Heart left ventricle (tissue), 16 donors: ENCODE results near the gene FGD1. TPM values are rescaled to one million over a fixed set of nuclear protein-coding genes. Genes with fewer than 3 reads are reported as not detected.

ENCODE experiments used
- ATAC-seq, 4 donors: fragments of 200-7000 bp; cut with Tn5 transposase; one replicate each; pipeline ENCODE4 v1.9.1; 2020 to 2022; ENCODE audit warnings: moderate library complexity in 4 of 4, mild to moderate bottlenecking in 3 of 4, moderate number of reproducible peaks in 1 of 4
- DNase-seq, 5 donors: peaks; one replicate each; pipeline ENCODE4 v3.0.0-alpha.2; 2020
- H3K27ac ChIP-seq, 12 donors: fragments of 200-600 bp; sonication (generic) in 4 of 12; one replicate each; pipeline versions ENCODE4 v1.5.0 to v1.8.0; 2016 to 2022; ENCODE audit warnings: mild to moderate bottlenecking in 2 of 12
- H3K27me3 ChIP-seq, 9 donors: fragments of 200-600 bp; sonication (generic) in 2 of 9; one replicate each; pipeline versions ENCODE4 v1.5.1 to v1.8.0; 2016 to 2022; ENCODE audit warnings: mild to moderate bottlenecking in 3 of 9
- H3K36me3 ChIP-seq, 9 donors: fragments of 200-600 bp; sonication (generic) in 2 of 9; one replicate each; pipeline versions ENCODE4 v1.5.0 to v1.8.0; 2018 to 2022; ENCODE audit warnings: mild to moderate bottlenecking in 2 of 9
- H3K4me1 ChIP-seq, 12 donors: fragments of 200-600 bp; sonication (generic) in 4 of 12; one replicate each; pipeline versions ENCODE4 v1.5.0 to v1.8.0; 2016 to 2022; ENCODE audit warnings: mild to moderate bottlenecking in 3 of 12
- H3K4me3 ChIP-seq, 12 donors: fragments of 200-600 bp; sonication (generic) in 4 of 12; one replicate each; pipeline versions ENCODE4 v1.5.0 to v1.8.0; 2017 to 2022; ENCODE audit warnings: mild to moderate bottlenecking in 9 of 12, moderate library complexity in 4 of 12
- H3K9me3 ChIP-seq, 12 donors: fragments of 200-600 bp; sonication (generic) in 4 of 12; one replicate each; pipeline versions ENCODE4 v1.5.0 to v1.8.0; 2016 to 2022; ENCODE audit warnings: mild to moderate bottlenecking in 1 of 12
- POLR2A ChIP-seq, 2 donors: fragments of 450-650 bp; IDR thresholded peaks; one replicate each; pipeline ENCODE4 v1.6.1; 2017; ENCODE audit warnings: antibody characterized with exemption in 2 of 2, mild to moderate bottlenecking in 2 of 2, moderate library complexity in 2 of 2
- WGBS, 4 donors: extraction: QIAGEN DNeasy Blood & Tissue Kit in 2 of 4; methylation state at CpG; one replicate each; pipeline versions ENCODE4 v1.1.5 to v1.1.7; 2013 to 2018; 5-methylcytosine and 5-hydroxymethylcytosine counted together
- intact Hi-C, 10 donors: fragments of 100-400 bp; cut with DNase I; formaldehyde crosslinking; loops; one replicate each; pipeline versions ENCODE4 v1.11.1 to v1.14.2; 2022
- polyA plus RNA-seq, 2 donors: library from polyadenylated mRNA; stranded (reverse); fragments of 200-250 nt; gene quantifications; one replicate each; pipeline ENCODE4 v1.2.3, GENCODE V29; 2013
- total RNA-seq, 9 donors: library from RNA; depleted of rRNA in 2 of 9; stranded (reverse); fragments of >200 nt in 2 of 9; fragmentation: NEBNext Ultra II Directional in 3 of 9; extraction: Animal tissue kit (Norgen Biotek cat#: 25700) in 3 of 9; gene quantifications; one replicate each; pipeline versions ENCODE4 v1.1.0 to v1.2.4, GENCODE V29; 2016 to 2023
- TF ChIP-seq, protein P1 (sequence below), 12 donors: fragments of 200-600 bp; sonication (generic) in 4 of 12; IDR thresholded peaks; one replicate each; pipeline versions ENCODE4 v1.5.0 to v1.8.0; 2018 to 2022; ENCODE audit warnings: antibody characterized with exemption in 12 of 12, mild to moderate bottlenecking in 5 of 12
- donor health status: ischemic (EF 13 %, LVEDD 7.1; RV severe dilation, severe dysfunction).
- donor health status: healthy with polysubstance abuse.
- donor health status: DM: no; HTN: yes; CAD: no.
- donor health status: DM: no; HTN: no; CAD: no.
- donor health status: ischemic (EF 25% LVEDD 6.9; RV normal size, moderate dysfunction).
- donor health status: ischemic (EF 25% LVEDD 5.7; RV mildly dilated, moderate dysfunction).
- donor health status: healthy.
- donor health status: DM: yes; HTN: yes; CAD: no.
- donor health status: ischemic (EF 35%, LVEDD 5.7; RV mildly dilated, moderate dysfunction).
- donor health status: nonischemic (EF 11% LVEDD 7.7; RV severe dilation, severe dysfunction).
- donor health status: DM: yes; HTN: yes; CAD: no.
- donor health status: PGD.
- donor health status: ischemic (EF 29% LVEDD 5.4; RV normal size, mild dysfunction).
- donor health status: nonischemic (EF 23%, LVEDD 6.1; RV moderate dilation, normal function).

FGD1 gene
- total and polyA plus RNA-seq, 11 donors: 3.9 to 7.5 (median 5.9) TPM

DNA sequence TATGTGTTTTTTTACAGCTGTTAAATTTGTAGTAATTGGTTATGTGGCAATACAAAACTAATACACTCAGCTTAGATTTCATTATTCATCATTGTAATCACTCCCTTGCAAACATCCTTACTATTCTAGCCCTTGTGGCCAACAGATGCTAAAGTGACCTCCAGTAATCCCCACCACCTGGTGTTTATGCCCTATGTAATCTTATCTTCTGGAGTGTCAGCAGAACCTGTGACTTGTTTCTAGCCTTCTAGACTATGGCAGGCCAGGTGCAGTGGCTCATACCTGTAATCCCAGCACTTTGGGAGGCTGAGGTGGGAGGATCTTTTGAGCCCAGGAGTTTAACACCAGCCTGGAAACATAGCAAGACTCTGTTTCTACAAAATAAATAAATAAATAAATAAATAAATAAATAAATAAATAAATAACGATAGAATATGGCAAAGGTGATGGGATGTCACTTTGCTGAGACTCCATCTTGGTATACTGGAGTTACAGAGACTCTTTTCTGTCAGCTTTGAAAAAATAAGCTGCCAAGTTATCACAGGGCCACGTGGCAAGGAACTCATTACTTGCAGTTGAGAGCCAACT, 68.1 kb downstream of the FGD1 start:
- WGBS, 4 donors: 41 to 76% (median 56%) methylated on average over 2 of the region's 2 CpGs
- H3K4me1 ChIP-seq: no peaks in the 10 kb centered on the region
- peaks cover 0 to 8% (median 0%) of the 10 kb centered on the region in 9 donors for H3K27me3 ChIP-seq
- TF ChIP-seq, protein P1, sequence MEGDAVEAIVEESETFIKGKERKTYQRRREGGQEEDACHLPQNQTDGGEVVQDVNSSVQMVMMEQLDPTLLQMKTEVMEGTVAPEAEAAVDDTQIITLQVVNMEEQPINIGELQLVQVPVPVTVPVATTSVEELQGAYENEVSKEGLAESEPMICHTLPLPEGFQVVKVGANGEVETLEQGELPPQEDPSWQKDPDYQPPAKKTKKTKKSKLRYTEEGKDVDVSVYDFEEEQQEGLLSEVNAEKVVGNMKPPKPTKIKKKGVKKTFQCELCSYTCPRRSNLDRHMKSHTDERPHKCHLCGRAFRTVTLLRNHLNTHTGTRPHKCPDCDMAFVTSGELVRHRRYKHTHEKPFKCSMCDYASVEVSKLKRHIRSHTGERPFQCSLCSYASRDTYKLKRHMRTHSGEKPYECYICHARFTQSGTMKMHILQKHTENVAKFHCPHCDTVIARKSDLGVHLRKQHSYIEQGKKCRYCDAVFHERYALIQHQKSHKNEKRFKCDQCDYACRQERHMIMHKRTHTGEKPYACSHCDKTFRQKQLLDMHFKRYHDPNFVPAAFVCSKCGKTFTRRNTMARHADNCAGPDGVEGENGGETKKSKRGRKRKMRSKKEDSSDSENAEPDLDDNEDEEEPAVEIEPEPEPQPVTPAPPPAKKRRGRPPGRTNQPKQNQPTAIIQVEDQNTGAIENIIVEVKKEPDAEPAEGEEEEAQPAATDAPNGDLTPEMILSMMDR (IDR thresholded peaks at IDR 0.05): no peak
- TF ChIP-seq POLR2A (IDR thresholded peaks at IDR 0.05): no peak
- intact Hi-C loops: no loop called here
- no peak overlapping the region for H3K4me3 ChIP-seq
- no peaks in the 10 kb centered on the region for H3K9me3 ChIP-seq
- no peaks in the 10 kb centered on the region for H3K36me3 ChIP-seq
- DNase-seq: no peak
- H3K27ac ChIP-seq: no peak overlapping the region
- no peak for ATAC-seq

DNA sequence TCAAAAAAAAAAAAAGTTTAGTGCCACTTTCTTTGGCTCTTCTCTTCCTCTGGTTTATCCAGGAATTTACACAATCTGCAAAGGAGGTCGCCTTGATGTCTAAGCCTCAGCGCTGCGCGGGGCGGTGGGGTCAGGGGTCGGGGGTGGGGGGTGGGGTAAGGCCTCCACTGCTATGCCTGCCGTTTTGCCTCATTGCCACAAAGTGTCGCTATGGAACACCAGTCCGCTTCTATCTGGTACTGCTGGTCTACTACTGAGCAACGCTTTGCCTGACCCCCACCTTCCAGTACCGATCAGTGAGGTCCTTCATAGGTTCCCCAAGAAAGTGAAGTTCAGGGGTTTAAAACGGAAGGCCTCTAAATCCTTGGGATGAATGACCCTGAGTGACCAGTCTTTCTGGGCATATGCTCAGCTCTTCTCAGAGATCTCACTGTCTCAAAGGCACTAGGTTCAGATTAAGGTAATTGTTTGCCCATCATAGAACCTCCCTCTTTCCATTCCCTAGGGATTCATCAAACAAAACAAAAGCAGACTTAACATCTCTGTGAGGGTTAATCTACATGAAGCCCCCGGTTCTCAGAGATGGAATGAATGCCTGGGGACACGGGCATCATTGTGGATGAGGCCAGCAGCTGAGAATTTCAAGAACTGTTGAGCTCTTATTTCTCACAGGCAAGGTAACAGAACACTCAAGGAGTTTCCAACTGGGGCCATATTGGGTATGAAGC, 72.7 kb downstream of the FGD1 start:
- 25 to 51% (median 40%) methylated on average over 14 of the region's 14 CpGs for WGBS, 4 donors
- Histone ChIP-seq H3K36me3 (no peaks in the 10 kb centered on the region), H3K9me3 (no peaks in the 10 kb centered on the region), H3K27me3 (peaks cover 0 to 5% (median 0%) of the 10 kb centered on the region in 9 donors), H3K4me1 (peaks cover 0 to 5% (median 0%) of the 10 kb centered on the region in 12 donors), H3K27ac (no peak overlapping the region), H3K4me3 (no peak overlapping the region)
- ATAC-seq (no peak), DNase-seq (no peak)
- TF ChIP-seq, protein P1 (IDR thresholded peaks at IDR 0.05): peak in 2 of 12 donors; percentile 8 to 14
- TF ChIP-seq POLR2A (IDR thresholded peaks at IDR 0.05): no peak
- intact Hi-C loops: no loop called here

DNA sequence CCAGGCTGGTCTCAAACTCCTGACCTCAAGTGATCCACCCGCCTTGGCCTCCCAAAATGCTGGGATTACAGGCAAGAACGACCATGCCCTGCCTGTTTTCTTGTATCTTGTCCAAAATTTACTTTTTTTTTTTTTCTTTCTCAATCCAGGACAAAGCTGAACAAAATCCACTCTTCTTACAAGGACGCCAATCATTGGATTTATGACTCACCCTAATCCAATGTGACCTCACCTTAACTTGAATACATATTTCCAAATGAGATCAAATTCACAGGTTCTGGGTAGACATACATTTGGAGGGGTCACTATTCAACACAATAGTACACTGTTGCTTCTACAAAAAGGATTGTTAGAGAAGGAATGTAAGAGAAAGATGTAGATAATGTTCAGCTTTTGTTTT, 73.9 kb downstream of the FGD1 start:
- Histone ChIP-seq H3K9me3 (no peaks in the 10 kb centered on the region), H3K27ac (no peak overlapping the region), H3K36me3 (no peaks in the 10 kb centered on the region), H3K4me3 (no peak overlapping the region), H3K27me3 (peaks cover 0 to 5% (median 0%) of the 10 kb centered on the region in 9 donors), H3K4me1 (peaks cover 0 to 5% (median 0%) of the 10 kb centered on the region in 12 donors)
- WGBS, 4 donors: 71 to 92% (median 77%) methylated on average over 3 of the region's 3 CpGs
- intact Hi-C loops: no loop called here
- DNase-seq (no peak), ATAC-seq (no peak)
- no peak for TF ChIP-seq POLR2A (IDR thresholded peaks at IDR 0.05)
- TF ChIP-seq, protein P1 (IDR thresholded peaks at IDR 0.05): no peak

DNA sequence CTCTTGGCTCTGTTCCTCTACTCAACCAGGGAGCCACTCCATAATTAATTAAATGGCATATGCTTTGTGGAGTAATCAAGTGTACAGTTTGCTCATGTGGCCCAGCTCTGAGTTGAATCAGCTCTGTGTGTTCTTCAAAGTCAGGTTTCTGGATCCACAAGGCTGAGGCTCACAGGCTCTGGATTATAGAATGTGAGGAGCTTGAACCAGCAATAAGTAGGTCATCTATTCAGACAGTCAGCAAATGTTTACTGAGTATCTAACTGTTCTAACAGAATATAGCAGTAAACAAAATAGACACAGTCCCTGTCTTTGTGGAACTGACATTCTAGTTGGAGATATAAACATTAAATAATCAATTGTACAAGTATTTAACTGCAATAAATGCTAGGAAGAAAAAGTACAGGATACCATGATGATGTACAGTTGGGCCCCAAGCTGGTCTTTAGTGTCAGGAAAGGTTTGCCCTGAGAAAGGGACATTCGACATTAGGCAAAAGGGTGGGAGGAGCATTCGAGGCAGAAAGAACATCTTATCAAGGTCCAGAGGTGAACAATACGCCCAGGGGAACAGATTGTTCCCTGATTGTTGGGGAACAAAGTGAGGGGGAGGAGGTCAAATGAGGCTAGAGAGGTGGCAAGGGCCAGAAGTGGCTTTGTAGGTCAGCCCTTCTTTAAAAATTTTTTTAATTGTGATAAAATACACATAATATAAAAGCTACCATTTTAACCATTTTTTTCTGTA, 76.3 kb downstream of the FGD1 start:
- Histone ChIP-seq H3K4me3 (no peak overlapping the region), H3K27ac (peak overlapping the region in 4 of 12 donors; percentile 10 to 57 (median 18)), H3K36me3 (no peaks in the 10 kb centered on the region), H3K4me1 (peaks cover 0 to 5% (median 0%) of the 10 kb centered on the region in 12 donors), H3K27me3 (peaks cover 0 to 5% (median 0%) of the 10 kb centered on the region in 9 donors), H3K9me3 (no peaks in the 10 kb centered on the region)
- DNase-seq: peak in 1 of 5 donors; percentile 27
- peak; percentile 67 to 91 (median 86) for ATAC-seq
- intact Hi-C loops: no loop called here
- WGBS, 4 donors: 9 to 21% (median 20%) methylated on average over 3 of the region's 3 CpGs
- TF ChIP-seq, protein P1 (IDR thresholded peaks at IDR 0.05): no peak
